SK-N-SH treated with all-trans-retinoic acid at 6 μM for 48 hours (cell line): ENCODE results near the gene ADORA1.
A peak's percentile ranks its signal among the peaks of the same experiment; 100 is the strongest.

Experiments
- ATAC-seq: fragments of 200-7000 bp; cut with Tn5 transposase; 3 replicates; pipeline ENCODE4 v1.9.1; 2020; ENCODE audit warnings: mild to moderate bottlenecking, moderate library complexity
- ARNTL ChIP-seq: fragments of 450-650 bp; formaldehyde crosslinking; IDR thresholded peaks from 2 replicates; pipeline ENCODE4 v1.5.0; 2020; ENCODE audit warnings: low read depth, mild to moderate bottlenecking, moderate library complexity, borderline replicate concordance
- BACH2 ChIP-seq: fragments of 250-450 bp; sonication (Bioruptor Pico); IDR thresholded peaks from 2 replicates; pipeline ENCODE4 v1.9.0; 2021; ENCODE audit warnings: mild to moderate bottlenecking, borderline replicate concordance
- CSDC2 ChIP-seq: fragments of 250-450 bp; sonication (Bioruptor Pico); IDR thresholded peaks from 2 replicates; pipeline ENCODE4 v1.5.0; 2020; ENCODE audit warnings: mild to moderate bottlenecking, moderate library complexity
- CSRNP3 ChIP-seq: fragments of 250-450 bp; sonication (Bioruptor Pico); IDR thresholded peaks from 2 replicates; pipeline ENCODE4 v1.5.1; 2021; ENCODE audit warnings: mild to moderate bottlenecking, moderate library complexity
- ESRRG ChIP-seq: fragments of 250-450 bp; sonication (Bioruptor Pico); IDR thresholded peaks from 2 replicates; pipeline ENCODE4 v1.6.1; 2021; ENCODE audit warnings: mild to moderate bottlenecking
- GLIS3 ChIP-seq: fragments of 250-450 bp; sonication (Bioruptor Pico); IDR thresholded peaks from 2 replicates; pipeline ENCODE4 v1.5.0; 2020; ENCODE audit warnings: mild to moderate bottlenecking, moderate library complexity
- ISL1 ChIP-seq: fragments of 250-450 bp; sonication (Bioruptor Pico); IDR thresholded peaks from 2 replicates; pipeline ENCODE4 v2.1.2; 2022; ENCODE audit warnings: mild to moderate bottlenecking, moderate library complexity
- OSR1 ChIP-seq: fragments of 250-450 bp; sonication (Bioruptor Pico); IDR thresholded peaks from 2 replicates; pipeline ENCODE4 v1.8.0; 2022; ENCODE audit warnings: moderate library complexity, mild to moderate bottlenecking, inconsistent platforms
- PATZ1 ChIP-seq: fragments of 250-450 bp; sonication (Bioruptor Pico); IDR thresholded peaks from 2 replicates; pipeline ENCODE4 v1.8.0; 2020; ENCODE audit warnings: mild to moderate bottlenecking, moderate library complexity, borderline replicate concordance
- POU6F1 ChIP-seq: fragments of 250-450 bp; sonication (Bioruptor Pico); IDR thresholded peaks from 2 replicates; pipeline ENCODE4 v1.8.0; 2021; ENCODE audit warnings: low read depth, mild to moderate bottlenecking, moderate library complexity, borderline replicate concordance
- PPARA ChIP-seq: fragments of 250-450 bp; sonication (Bioruptor Pico); IDR thresholded peaks from 2 replicates; pipeline ENCODE4 v1.5.0; 2020; ENCODE audit warnings: mild to moderate bottlenecking, borderline replicate concordance
- SNAI2 ChIP-seq: fragments of 250-450 bp; sonication (Bioruptor Pico); IDR thresholded peaks from 2 replicates; pipeline ENCODE4 v1.5.0; 2020; ENCODE audit warnings: mild to moderate bottlenecking, moderate library complexity
- TCF4 ChIP-seq: fragments of 250-450 bp; sonication (Bioruptor Pico); IDR thresholded peaks from 2 replicates; pipeline ENCODE4 v1.8.0; 2021; ENCODE audit warnings: mild to moderate bottlenecking, moderate library complexity, borderline replicate concordance
- TOX ChIP-seq: fragments of 250-450 bp; sonication (Bioruptor Pico); IDR thresholded peaks from 2 replicates; pipeline ENCODE4 v1.8.0; 2021; ENCODE audit warnings: mild to moderate bottlenecking, moderate library complexity, borderline replicate concordance
- ZFP3 ChIP-seq: fragments of 250-450 bp; sonication (Bioruptor Pico); IDR thresholded peaks from 2 replicates; pipeline ENCODE4 v1.5.0; 2020; ENCODE audit warnings: mild to moderate bottlenecking, moderate library complexity
- ZFP30 ChIP-seq: fragments of 450-650 bp; formaldehyde crosslinking; IDR thresholded peaks from 2 replicates; pipeline ENCODE4 v1.5.0; 2022; ENCODE audit warnings: mild to moderate bottlenecking, moderate library complexity
- ZNF565 ChIP-seq: fragments of 450-650 bp; formaldehyde crosslinking; conservative IDR thresholded peaks from 2 replicates; pipeline ENCODE4 v1.5.0; 2020; ENCODE audit warnings: low read depth, mild to moderate bottlenecking, moderate library complexity
- ZNF8 ChIP-seq: fragments of 450-650 bp; formaldehyde crosslinking; IDR thresholded peaks from 2 replicates; pipeline ENCODE4 v1.5.0; 2020; ENCODE audit warnings: mild to moderate bottlenecking, moderate library complexity
- TF ChIP-seq, protein P1 (sequence below): fragments of 250-450 bp; sonication (Bioruptor Pico); IDR thresholded peaks from 2 replicates; pipeline ENCODE4 v1.5.0; 2020; ENCODE audit warnings: mild to moderate bottlenecking, moderate library complexity

Gene ADORA1

DNA sequence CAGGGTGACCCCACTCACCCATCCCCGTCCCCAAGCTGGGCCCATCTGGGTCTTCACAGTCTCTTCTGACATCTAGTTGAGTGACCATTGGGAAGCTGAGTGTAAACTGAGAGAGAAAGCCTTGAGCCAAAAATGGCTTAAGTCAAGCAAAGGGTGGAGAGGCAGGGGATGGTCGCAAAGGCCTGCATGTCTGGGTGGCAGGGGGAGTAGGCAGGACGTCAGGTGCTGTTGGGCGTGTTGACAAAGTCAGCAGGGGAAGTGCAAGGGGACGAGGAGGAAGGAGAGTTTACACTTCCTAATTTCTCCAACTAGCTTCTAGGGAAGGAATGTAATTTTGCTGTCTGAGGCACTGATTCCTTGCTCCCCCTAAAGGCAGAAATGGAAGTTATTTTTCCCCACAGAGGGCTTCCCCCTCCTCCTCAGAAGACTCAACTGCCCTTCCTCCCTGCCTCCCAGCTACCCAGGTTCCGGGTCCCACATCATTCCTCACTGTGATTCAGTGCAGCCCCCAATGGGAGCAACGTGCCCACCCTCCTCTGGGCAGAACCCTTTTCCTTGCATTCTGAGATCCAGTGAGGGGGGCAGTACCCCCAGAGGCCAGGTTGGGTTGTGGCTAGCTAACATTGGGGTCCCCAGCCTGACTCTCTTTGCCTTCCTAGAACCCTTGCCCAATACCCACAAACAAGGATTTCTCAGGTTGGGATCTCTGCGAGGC is 1.2 kb upstream of the ADORA1 start:
- TF ChIP-seq ZNF8 (CRISPR knock-in tag) (no peak), POU6F1 (CRISPR knock-in tag) (no peak), BACH2 (no peak), ESRRG (CRISPR knock-in tag) (no peak), ZNF565 (CRISPR knock-in tag) (no peak), TOX (CRISPR knock-in tag) (no peak), SNAI2 (CRISPR knock-in tag) (no peak), ZFP30 (CRISPR knock-in tag) (no peak), TCF4 (no peak), ZFP3 (no peak)
- ATAC-seq: peak; percentile 45

DNA sequence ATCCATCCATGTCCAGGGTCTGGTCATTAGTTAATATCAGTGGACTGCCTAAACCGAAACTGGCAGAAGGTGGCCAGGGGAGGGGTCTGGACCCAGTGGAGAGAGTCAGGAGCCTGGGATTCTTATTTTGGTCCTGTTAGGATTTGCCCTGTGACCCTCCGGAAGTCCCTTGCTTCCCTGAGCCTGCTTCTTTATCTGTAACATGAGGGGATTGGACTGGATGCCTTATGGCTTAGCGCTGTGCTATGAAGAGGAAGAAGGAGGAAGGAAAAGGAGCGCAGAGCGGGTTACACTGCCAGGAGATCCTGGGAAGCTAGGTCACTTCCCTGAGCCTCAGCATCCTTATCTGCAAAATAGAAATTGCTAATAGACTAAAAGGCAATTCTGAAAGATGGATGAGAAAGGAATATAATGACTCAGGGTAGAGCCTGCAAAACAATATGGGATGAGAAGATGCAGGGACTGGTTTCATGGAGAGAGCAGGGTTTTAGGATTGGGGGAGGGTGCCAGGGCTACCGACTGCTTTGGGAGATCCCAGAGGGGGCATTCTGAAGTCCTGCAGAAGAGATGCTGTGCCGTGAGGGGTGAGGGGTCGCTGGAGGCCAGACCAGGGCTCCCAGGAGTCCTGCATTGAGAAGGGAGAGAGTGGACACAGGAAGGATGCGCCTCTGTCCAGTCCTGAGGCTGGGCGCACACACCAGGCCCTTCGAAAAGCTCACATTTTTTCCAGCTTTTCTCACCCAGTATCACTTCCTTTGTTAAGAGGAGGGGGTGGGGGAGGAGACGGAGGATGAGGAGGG is 460 bp upstream of the ADORA1 start:
- TF ChIP-seq OSR1 (CRISPR knock-in tag) (no peak), CSRNP3 (CRISPR knock-in tag) (no peak), CSDC2 (no peak), ESRRG (CRISPR knock-in tag) (no peak), BACH2 (no peak), SNAI2 (CRISPR knock-in tag) (no peak), TOX (CRISPR knock-in tag) (no peak)
- ATAC-seq: peak; percentile 42

- TF ChIP-seq GLIS3 (no peak), POU6F1 (CRISPR knock-in tag) (no peak)
- TF ChIP-seq, all 23 proteins: peak for 0
- ATAC-seq: no peak
Measured at GRCh38 chr1:203128431-203128715, 847 bp downstream of the ADORA1 start.

DNA sequence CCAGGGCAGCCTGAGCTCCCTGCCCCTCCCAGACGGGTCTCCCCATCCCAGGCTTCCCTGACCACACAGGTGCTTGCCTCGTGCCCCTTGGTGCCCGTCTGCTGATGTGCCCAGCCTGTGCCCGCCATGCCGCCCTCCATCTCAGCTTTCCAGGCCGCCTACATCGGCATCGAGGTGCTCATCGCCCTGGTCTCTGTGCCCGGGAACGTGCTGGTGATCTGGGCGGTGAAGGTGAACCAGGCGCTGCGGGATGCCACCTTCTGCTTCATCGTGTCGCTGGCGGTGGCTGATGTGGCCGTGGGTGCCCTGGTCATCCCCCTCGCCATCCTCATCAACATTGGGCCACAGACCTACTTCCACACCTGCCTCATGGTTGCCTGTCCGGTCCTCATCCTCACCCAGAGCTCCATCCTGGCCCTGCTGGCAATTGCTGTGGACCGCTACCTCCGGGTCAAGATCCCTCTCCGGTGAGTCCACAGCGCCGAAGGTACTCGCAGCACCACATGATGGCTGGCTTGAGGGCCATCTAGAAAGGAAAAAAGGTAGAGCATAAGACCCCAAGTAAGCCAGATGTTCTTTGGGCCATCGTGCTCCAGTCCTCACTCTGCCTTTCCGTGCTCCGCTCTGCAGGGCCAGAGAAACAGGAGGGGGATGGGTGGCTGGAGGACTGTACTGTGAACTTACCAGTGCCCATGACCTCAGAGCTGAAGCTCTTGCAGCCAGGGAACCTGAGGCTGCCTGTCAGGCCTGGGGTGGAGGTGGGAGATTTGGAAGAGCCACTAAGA is 1.4 kb downstream of the ADORA1 start:
- ATAC-seq: no peak
- TF ChIP-seq POU6F1 (CRISPR knock-in tag) (no peak), PPARA (no peak), ARNTL (CRISPR knock-in tag) (no peak), TCF4 (no peak), GLIS3 (no peak), CSDC2 (no peak), BACH2 (no peak), OSR1 (CRISPR knock-in tag) (no peak), SNAI2 (CRISPR knock-in tag) (no peak), ZNF565 (CRISPR knock-in tag) (no peak), ISL1 (CRISPR knock-in tag) (no peak), PATZ1 (CRISPR knock-in tag) (no peak)
- TF ChIP-seq, protein P1, sequence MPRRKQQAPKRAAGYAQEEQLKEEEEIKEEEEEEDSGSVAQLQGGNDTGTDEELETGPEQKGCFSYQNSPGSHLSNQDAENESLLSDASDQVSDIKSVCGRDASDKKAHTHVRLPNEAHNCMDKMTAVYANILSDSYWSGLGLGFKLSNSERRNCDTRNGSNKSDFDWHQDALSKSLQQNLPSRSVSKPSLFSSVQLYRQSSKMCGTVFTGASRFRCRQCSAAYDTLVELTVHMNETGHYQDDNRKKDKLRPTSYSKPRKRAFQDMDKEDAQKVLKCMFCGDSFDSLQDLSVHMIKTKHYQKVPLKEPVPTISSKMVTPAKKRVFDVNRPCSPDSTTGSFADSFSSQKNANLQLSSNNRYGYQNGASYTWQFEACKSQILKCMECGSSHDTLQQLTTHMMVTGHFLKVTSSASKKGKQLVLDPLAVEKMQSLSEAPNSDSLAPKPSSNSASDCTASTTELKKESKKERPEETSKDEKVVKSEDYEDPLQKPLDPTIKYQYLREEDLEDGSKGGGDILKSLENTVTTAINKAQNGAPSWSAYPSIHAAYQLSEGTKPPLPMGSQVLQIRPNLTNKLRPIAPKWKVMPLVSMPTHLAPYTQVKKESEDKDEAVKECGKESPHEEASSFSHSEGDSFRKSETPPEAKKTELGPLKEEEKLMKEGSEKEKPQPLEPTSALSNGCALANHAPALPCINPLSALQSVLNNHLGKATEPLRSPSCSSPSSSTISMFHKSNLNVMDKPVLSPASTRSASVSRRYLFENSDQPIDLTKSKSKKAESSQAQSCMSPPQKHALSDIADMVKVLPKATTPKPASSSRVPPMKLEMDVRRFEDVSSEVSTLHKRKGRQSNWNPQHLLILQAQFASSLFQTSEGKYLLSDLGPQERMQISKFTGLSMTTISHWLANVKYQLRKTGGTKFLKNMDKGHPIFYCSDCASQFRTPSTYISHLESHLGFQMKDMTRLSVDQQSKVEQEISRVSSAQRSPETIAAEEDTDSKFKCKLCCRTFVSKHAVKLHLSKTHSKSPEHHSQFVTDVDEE (CRISPR knock-in tag): no peak
